Measurements from ENCODE around the gene COPS3.

Gene COPS3

DNA sequence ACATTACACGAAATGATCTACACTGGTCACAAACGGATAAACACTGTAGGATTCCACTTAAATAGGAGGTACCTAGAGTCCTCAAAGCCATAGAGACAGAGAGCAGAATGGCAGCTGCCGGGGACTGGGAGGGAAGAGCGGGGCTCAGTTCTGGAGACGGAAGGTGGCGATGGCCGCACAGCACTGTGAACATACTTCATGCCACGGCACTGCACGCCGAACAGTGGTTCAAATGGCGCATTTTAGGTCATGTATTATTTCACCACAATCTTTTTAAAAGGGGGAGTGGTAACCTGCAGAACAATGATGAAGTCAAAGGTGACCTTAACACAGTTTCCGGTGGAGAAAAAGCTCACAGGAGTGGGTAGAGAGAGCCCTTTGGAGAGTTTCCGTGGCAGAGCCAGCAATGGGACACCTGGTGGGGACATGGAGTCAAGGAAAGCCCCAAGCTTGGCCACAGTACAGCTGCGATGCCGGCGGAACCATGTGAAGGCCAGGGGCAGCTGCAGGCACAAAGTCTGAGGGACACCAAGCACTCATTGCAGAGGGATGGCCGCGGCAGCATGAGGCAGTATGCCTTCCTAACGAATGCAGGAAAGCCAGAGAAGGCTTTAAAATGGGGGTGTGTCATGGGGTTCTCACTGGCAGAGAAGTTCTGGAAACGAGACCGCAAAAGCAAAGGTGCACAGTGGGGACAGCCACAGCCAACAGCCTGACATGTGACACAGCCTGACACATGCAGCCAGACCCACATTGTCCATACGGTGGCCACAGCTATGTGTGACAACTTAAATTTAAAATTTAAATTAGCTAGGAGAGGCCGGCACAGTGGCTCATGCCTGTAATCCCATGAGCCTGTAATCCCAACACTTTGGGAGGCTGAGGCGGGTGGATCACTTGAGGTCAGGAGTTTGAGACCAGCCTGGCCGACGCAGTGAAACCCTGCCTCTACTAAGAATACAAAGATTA is 51.3 kb downstream of the COPS3 start:
- no peak for DNase-seq (ENCODE audit: low read depth in 1 of 2, low spot score in 1 of 2)
- TF ChIP-seq JUND (IDR thresholded peaks at IDR 0.05; ENCODE audit: low read depth): no peak
- in situ Hi-C loops (cut with HindIII; ENCODE audit: low pct_unique_long_range_greater_than_20kb, low sequenced_read_pairs): no loop called here

- DNase-seq (ENCODE audit: low read depth in 1 of 2, low spot score in 1 of 2): no peak
- TF ChIP-seq JUND (IDR thresholded peaks at IDR 0.05; ENCODE audit: low read depth): no peak
- in situ Hi-C loops (cut with HindIII; ENCODE audit: low pct_unique_long_range_greater_than_20kb, low sequenced_read_pairs): no loop called here
Measured at GRCh38 chr17:17228521-17229279, 52.3 kb downstream of the COPS3 start.

DNA sequence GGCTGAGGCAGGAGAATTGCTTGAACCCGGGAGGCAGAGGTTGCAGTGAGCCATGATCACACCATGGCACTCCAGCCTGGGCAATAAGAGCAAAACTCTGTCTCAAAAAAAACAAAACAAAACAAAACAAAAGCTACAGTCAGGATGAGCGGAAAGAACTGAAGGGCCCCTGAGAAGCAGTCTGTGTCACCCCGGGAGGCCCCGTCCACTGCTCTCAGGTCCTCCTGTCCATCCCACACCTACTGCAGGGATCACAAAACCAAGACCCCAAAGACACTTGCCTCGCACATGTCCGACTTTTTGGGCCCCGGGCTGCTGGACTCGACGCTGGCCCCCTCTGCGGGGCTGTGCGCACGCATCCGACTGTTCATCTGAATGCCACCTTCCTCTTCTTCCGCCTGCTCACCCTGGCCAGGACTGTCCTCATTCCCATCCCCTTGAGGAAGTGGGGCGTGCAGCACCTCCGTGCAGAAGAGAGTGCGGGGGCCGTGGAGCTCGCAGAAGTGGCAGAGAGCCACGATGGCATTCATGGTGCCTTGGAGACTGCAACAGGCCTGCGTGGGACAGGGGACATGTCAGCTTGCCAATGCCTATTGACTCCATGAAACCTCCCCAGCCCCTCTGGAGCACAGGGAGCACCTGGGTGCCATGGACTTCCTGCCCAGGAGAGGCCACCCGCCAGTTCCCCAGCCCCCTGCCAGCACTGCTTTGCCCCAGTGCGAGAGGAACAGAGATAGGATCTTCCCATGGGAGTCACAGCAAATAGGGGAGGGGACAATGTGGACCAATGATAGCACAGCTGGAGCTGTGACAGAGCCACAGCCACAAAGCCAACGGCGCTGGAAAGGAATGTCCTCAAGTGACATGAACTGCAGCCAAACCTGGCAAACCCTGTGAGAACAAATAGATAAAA is 53.2 kb downstream of the COPS3 start:
- DNase-seq (ENCODE audit: low read depth in 1 of 2, low spot score in 1 of 2): peak in 1 of 2 experiments; percentile 72
- no peak for TF ChIP-seq JUND (IDR thresholded peaks at IDR 0.05; ENCODE audit: low read depth)
- in situ Hi-C loops (cut with HindIII; ENCODE audit: low pct_unique_long_range_greater_than_20kb, low sequenced_read_pairs): no loop called here

DNA sequence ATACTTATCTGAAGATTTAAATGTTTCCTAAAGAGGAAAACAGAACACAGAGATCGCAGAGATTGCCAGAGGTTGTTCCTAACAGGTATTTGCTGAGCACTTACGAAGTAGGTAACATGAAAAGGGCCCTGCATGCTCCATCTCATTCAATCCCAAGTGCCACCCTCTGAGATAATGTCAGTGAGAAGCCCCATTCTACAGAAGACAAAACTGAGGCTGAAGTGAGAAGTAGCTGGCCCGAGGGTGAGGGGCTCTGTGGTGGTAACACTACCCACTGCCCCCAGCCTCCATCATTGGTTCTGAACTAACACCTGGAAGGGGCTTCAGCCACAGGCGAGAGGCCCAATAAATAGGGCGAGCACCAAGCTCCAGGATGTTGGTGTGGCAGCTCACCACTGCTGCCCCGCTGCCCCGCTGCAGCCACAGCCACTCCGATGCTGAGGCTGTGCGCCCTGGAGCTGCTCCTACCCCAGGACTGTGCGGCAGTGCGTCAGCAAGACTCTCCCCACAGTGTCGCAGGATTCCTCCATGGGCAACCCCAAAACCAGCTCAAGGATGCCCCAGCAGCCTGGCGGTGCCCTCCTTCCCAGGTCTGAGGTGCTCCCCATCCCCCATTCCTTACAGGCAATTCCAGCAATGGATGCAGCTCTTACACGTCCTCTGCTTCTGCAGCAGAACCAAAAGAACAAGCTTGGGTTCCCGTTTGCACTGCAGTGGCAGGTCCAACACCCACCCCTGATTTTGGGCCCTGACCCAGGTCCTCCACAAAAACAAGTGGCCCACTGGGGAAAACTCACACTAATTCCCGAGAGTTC is 54.4 kb downstream of the COPS3 start:
- TF ChIP-seq JUND (IDR thresholded peaks at IDR 0.05; ENCODE audit: low read depth): no peak
- in situ Hi-C loops (cut with HindIII; ENCODE audit: low pct_unique_long_range_greater_than_20kb, low sequenced_read_pairs): no loop called here
- no peak for DNase-seq (ENCODE audit: low read depth in 1 of 2, low spot score in 1 of 2)

DNA sequence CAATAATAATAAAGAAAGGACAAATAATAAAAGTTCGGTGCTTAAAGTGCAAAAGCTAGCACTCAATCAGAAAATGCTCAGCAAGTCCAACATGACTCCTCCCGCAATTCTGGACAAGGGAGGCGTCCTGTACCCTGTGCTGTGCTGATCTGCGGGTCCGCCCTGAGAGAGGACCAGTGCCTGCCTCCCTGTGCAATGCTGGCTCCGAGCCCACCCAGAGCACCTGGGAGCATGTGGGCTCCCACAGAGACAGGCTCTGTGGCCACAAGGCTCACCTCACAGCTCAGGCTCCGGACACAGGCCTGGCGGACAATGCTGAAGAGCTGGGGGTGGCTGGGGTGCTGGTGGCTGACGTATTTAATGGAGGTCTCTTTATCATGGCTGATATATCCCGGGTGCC is 55.1 kb downstream of the COPS3 start:
- in situ Hi-C loops (cut with HindIII; ENCODE audit: low pct_unique_long_range_greater_than_20kb, low sequenced_read_pairs): no loop called here
- TF ChIP-seq JUND (IDR thresholded peaks at IDR 0.05; ENCODE audit: low read depth): no peak
- no peak for DNase-seq (ENCODE audit: low read depth in 1 of 2, low spot score in 1 of 2)

GRCh38 chr17:17224137-17224536 is 56.9 kb downstream of the COPS3 start:
- DNase-seq (ENCODE audit: low read depth in 1 of 2, low spot score in 1 of 2): no peak
- in situ Hi-C loops (cut with HindIII; ENCODE audit: low pct_unique_long_range_greater_than_20kb, low sequenced_read_pairs): no loop called here
- no peak for TF ChIP-seq JUND (IDR thresholded peaks at IDR 0.05; ENCODE audit: low read depth)

DNA sequence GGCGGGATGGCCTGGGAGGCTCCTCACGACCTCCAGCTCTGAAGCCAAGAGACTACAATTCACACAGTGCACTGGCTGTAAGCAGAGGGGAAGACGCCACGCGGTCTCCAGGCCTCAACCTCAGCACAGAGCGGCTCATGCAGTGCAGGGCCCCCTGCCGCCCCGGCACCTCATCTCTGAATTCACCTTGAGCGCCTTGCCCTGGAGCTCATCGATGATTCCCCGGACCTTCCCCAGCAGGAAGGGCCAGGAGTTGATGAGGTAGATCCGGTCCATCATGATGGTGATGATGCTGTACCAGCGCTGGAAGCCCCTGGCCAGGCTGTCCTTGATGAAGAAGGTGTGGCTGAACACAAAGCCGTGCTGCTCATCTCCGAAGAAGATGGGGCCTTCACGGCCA is 57.3 kb downstream of the COPS3 start:
- no peak for TF ChIP-seq JUND (IDR thresholded peaks at IDR 0.05; ENCODE audit: low read depth)
- DNase-seq (ENCODE audit: low read depth in 1 of 2, low spot score in 1 of 2): no peak
- in situ Hi-C loops (cut with HindIII; ENCODE audit: low pct_unique_long_range_greater_than_20kb, low sequenced_read_pairs): no loop called here

DNA sequence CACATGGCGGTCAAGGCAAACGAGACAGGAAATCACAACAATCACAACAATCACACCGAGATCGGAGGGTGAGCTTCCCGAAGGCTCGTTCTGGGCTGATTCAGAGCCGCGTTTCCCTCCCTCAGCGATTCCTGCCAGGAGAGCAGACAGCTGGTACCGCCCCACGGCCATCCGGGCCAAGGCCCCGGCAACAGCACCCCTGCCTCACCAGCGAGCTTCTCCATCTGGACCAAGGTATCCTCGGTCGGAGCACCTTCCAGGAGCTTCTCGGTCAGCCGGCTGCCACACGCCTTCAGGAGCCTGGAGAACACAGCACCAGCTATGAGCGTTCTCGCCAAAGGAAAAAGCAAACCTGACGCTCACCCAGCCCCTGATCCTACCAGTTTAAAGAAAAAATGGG is 59.7 kb downstream of the COPS3 start:
- no peak for DNase-seq (ENCODE audit: low read depth in 1 of 2, low spot score in 1 of 2)
- in situ Hi-C loops (cut with HindIII; ENCODE audit: low pct_unique_long_range_greater_than_20kb, low sequenced_read_pairs): no loop called here
- no peak for TF ChIP-seq JUND (IDR thresholded peaks at IDR 0.05; ENCODE audit: low read depth)

DNA sequence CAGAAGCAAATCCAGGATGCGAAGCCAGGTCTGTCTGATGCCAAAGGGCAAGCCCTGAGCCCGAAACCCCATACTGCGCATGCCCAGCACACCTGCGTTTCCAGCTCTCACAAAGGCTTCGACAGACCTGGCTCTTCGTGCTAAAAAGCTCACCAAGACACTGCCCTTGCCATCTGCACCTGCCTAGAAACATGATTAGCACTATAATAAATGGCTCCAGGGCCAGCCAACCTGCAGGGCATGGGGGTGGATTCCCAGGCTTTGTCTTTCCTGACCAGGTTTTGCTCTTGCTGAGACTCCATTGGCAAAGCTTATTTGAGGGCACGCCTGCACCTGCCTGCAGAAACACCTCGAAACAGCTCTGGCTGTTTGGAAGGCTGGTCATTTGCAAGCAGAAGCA is 60.5 kb downstream of the COPS3 start:
- in situ Hi-C loops (cut with HindIII; ENCODE audit: low pct_unique_long_range_greater_than_20kb, low sequenced_read_pairs): no loop called here
- no peak for TF ChIP-seq JUND (IDR thresholded peaks at IDR 0.05; ENCODE audit: low read depth)
- DNase-seq (ENCODE audit: low read depth in 1 of 2, low spot score in 1 of 2): no peak

GRCh38 chr17:17217995-17218394 is 63.1 kb downstream of the COPS3 start:
- in situ Hi-C loops (cut with HindIII; ENCODE audit: low pct_unique_long_range_greater_than_20kb, low sequenced_read_pairs): no loop called here
- TF ChIP-seq JUND (IDR thresholded peaks at IDR 0.05; ENCODE audit: low read depth): no peak
- DNase-seq (ENCODE audit: low read depth in 1 of 2, low spot score in 1 of 2): no peak

DNA sequence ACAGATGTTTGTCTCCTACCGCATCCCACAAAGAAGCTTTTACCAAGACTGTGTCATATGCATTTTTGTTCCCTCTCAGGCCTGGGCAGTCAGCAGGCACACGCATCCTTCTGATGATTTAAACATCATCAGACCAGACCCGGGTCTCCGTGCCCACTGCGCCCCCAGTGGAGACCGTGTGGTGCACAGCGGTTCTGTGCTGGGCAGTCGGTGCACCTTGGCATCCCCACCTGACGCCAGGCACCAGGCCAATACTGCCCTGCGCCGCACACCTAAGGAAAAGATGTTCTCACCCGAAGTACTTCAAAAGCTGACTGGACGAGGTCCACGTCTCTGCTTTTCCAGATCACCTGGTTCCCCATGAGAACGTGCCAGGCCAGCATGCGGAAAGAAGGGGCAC is 64.3 kb downstream of the COPS3 start:
- no peak for TF ChIP-seq JUND (IDR thresholded peaks at IDR 0.05; ENCODE audit: low read depth)
- no peak for DNase-seq (ENCODE audit: low read depth in 1 of 2, low spot score in 1 of 2)
- in situ Hi-C loops (cut with HindIII; ENCODE audit: low pct_unique_long_range_greater_than_20kb, low sequenced_read_pairs): no loop called here
